GM12865 (cell line): ENCODE data around the gene CADPS2.

ENCODE experiments used
- DNase-seq: peaks from one replicate; pipeline ENCODE4 v3.0.0; 2010; ENCODE audit warnings: low read depth
- H3K4me3 ChIP-seq: 2 replicates; pipeline ENCODE4 v1.5.1; 2011; ENCODE audit warnings: mild to moderate bottlenecking, low read depth, low read length, control low read depth
- TF ChIP-seq, protein P1 (sequence below): IDR thresholded peaks from 2 replicates; pipeline ENCODE4 v1.5.1; 2011; ENCODE audit warnings: low read length, control low read depth, low read depth, inconsistent platforms; ENCODE audit not compliant: insufficient read depth; ENCODE audit errors: missing control alignments

Gene CADPS2

GRCh38 chr7:122605929-122606328 is 280.3 kb downstream of the CADPS2 start:
- no peak overlapping the region for H3K4me3 ChIP-seq
- TF ChIP-seq, protein P1, sequence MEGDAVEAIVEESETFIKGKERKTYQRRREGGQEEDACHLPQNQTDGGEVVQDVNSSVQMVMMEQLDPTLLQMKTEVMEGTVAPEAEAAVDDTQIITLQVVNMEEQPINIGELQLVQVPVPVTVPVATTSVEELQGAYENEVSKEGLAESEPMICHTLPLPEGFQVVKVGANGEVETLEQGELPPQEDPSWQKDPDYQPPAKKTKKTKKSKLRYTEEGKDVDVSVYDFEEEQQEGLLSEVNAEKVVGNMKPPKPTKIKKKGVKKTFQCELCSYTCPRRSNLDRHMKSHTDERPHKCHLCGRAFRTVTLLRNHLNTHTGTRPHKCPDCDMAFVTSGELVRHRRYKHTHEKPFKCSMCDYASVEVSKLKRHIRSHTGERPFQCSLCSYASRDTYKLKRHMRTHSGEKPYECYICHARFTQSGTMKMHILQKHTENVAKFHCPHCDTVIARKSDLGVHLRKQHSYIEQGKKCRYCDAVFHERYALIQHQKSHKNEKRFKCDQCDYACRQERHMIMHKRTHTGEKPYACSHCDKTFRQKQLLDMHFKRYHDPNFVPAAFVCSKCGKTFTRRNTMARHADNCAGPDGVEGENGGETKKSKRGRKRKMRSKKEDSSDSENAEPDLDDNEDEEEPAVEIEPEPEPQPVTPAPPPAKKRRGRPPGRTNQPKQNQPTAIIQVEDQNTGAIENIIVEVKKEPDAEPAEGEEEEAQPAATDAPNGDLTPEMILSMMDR: no peak
- DNase-seq: no peak

DNA sequence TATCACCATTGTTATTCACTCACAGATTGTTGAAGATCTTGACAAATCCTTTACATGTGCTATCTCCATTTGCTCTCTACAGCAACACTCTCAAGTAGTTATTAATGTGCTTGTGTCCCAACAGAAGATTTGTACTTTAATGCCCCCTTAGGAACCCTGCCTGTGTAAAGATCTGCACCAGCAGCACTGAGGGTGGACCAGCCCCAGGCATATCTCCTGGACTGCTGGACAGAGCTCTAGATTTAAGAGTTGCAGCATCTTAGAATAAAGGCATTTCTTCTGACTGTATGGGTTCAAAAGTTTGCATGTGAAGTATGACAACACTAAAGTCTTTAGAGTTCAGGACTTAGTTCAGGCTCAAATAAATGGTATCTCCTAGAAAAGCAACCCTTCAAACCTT is 282.0 kb downstream of the CADPS2 start:
- no peak for DNase-seq
- TF ChIP-seq, protein P1: no peak
- no peak overlapping the region for H3K4me3 ChIP-seq

DNA sequence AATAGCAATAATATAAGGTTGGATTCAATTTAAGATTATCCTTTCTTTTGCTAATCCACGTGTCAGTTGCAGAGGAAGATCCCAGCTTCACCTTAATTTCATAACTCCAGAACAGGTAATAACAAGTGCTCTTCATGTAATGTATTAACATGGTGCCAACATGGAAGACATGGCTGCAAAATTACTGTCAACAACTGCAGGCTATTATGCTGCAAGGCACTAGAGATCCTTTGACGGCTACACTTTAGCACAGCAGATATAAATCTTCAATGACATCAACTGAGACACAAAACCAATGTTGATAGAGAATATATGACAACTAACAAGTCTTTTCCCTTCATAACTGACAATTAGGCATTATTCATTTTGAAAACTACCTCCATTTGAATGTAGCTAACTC is 283.5 kb downstream of the CADPS2 start:
- TF ChIP-seq, protein P1: no peak
- DNase-seq: no peak
- H3K4me3 ChIP-seq: no peak overlapping the region

- TF ChIP-seq, protein P1: no peak
- DNase-seq: no peak
- H3K4me3 ChIP-seq: no peak overlapping the region
Measured at GRCh38 chr7:122600630-122601029, 285.6 kb downstream of the CADPS2 start.

- no peak for DNase-seq
- TF ChIP-seq, protein P1: no peak
- no peak overlapping the region for H3K4me3 ChIP-seq
Measured at GRCh38 chr7:122600042-122600441, 286.2 kb downstream of the CADPS2 start.

- no peak overlapping the region for H3K4me3 ChIP-seq
- DNase-seq: no peak
- TF ChIP-seq, protein P1: no peak
Measured at GRCh38 chr7:122597277-122597676, 289.0 kb downstream of the CADPS2 start.

DNA sequence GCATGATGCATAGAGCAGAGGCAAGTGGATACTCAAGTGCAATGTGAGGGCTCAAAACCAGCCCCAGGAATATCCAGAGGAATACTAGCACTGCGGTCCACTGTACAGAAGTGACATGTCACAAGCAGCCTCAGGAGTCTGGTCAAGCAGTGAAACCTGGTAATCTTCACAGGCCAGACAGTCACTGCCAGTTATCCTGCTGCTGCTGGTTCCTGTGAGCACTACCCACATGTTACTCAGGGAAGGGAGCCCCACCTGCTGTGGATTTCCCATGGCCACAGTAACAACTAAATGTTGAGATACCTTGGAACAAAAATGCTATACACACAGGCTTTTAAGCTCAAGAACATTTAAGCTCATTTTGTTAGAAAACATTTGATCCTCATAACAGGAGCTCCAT is 290.4 kb downstream of the CADPS2 start:
- no peak overlapping the region for H3K4me3 ChIP-seq
- TF ChIP-seq, protein P1: no peak
- DNase-seq: no peak
